ENCODE data around the gene CAP2.
"Not testable (repeated sequence)": the region's sequence is repeated elsewhere in the genome, so short reads cannot be mapped to it uniquely, and the experiment has no call there.

The CAP2 gene

DNA sequence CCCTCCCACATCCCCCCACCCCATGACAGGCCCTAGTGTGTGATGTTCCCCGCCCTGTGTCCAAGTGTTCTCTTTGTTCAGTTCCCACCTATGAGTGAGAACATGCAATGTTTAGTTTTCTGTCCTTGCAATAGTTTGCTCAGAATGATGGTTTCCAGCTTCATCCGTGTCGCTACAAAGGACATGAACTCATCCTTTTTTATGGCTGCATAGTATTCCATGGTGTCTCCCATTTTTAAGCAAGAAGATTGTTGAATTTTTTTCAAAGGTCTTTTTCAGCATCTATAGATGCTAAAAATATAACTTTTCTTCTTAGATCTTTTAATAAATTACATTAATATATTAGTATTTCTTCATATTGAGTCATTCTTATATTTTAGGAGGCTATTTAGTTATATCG, 47.4 kb downstream of the CAP2 start:
- not testable (repeated sequence) for DNase-seq (ENCODE audit: low read depth)

DNA sequence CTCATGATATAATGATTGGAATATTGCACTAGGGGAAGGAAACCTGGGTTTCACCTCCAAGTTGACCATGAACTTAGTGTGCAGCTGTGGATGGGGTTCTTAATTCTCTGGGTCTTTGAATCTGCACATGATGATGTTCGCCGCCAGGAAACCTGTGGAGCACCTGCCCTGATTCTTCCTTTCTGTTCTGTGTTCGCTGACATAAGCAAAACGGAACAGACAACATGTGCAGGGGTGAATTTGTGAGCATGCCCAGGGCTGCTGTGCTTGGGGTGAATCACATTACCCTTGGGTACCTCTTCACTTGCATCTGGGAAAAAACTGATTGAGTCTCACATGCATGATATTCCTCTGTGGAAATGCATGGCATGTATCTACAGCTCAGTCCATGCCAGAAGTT, 48.8 kb downstream of the CAP2 start:
- no peak for DNase-seq (ENCODE audit: low read depth)

DNA sequence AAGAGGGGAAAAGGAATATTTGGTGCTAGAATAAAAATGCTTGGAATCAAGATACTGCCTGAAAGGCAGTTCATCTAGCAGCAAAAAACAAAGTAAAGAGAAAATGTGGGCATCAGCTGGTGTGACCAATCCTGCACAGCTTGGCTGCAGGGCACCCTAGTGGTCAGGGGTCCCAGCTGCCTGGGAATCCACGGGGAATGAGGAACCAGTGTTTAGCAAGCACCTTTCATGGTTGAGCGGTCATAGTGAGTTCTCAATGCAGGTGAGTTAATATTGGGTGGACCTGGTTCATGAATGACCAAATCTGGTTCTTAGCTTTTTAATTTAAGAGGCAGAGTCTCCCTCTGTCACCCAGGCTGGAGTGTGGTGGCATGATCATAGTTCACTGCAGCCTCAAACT, 53.3 kb downstream of the CAP2 start:
- no peak for DNase-seq (ENCODE audit: low read depth)

DNA sequence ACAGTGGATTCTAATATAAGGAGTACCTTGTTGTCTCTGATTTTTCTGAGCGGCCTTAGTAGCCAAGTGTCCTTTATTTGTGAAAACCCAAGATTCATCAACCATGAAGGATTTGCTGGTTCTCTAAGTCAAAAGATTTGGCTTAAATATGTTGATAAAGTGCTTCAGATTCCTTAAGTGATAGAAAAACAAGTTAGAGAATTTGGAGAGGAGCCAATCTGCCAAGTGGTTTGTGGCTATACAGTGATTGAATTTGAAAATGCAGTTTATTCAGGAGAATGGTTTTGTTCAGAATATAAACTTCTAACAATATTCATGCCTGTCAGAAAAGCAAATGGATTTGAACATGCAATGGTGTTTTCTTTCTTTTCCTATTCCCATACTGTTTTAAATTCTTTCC, 54.8 kb downstream of the CAP2 start:
- DNase-seq (ENCODE audit: low read depth), result no peak

DNA sequence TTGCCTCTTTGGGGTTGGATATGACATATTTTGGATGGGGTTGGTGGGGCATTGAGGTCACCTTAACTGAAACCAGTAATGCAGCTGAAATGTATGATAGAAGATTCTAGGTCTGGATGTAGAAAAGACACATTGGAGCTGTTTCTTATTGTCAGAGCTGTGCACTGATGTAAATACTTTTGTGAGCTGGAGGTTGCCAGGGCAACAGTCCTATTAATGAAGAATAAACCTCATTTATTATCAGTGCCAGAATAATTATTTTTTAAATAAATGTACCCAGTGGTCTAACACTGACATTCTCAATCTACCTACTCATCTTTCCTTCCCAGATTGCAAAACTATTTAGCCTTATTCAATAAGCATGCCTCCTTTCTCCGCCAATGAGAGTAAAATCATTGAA, 57.0 kb downstream of the CAP2 start:
- no peak for DNase-seq (ENCODE audit: low read depth)

DNA sequence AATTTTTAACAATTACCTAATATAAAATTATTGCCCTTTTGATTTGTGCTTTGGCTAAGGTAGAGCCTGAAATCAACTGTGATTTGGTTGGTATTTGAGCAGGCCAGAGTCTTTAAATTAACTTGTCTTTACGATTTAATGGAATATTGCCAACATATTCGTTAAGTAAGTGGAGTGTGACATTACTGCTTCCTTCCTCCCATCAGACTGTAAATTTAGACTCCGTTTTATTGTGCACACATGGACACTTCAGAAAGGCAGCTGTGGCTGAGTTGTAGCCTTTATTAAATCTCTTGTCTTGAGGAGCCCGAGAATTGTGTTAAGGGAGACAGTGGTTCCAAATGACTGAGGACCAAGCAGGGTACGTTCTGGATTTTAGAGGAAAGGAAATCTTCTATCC, 57.4 kb downstream of the CAP2 start:
- no peak for DNase-seq (ENCODE audit: low read depth)

DNA sequence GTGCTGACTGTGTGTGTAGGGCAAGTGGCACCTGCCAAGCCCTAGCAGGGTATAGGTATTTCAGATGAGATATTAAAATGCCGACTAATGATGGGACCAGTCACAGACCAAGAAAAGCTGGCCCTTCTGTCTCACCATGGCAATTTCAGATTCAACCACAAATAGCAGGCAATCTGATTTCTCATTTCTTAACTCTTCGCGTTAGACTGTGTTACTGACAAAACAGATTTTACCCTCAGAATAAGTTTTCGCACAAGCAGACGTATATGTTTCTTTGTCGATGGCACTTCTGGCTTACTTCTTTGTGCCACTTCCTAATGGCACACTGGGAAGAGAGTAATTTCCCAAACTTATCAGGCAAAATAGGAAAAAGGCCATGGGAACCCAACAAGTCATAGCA, 58.7 kb downstream of the CAP2 start:
- DNase-seq (ENCODE audit: low read depth), result no peak

DNA sequence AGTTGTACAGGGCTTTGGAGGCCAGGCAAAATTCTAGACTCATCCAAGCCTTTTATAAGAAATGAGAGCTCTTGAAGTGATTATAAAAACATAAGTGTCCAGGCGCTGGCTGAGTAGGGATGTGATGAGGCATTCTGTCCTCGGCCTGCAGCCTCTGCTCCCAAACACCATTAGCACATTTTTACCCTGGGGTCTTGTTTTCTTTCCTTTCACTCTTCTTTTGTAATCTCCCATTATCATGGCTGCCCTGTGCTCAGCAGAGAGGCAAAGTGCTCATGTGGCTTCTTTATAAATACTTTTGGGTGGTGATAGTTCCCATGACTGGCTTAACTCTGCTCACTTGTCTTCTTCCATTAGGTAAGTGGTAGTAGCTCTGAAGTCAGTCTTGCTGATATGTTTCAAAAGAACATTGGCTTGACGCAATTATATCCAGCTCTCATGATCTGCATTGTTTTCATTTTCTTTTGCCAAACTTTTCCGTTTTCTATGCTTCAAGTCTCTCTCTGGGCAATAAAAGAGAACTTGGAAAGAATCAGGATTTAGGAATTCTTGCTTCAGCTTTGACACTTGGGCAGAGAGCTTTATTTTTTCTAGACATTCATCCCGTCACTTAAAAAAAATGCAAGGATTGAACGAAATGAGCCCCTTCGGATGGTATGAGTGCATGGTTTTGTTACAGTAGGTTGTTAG, 61.1 kb downstream of the CAP2 start:
- DNase-seq (ENCODE audit: low read depth), result peak; percentile 92

DNA sequence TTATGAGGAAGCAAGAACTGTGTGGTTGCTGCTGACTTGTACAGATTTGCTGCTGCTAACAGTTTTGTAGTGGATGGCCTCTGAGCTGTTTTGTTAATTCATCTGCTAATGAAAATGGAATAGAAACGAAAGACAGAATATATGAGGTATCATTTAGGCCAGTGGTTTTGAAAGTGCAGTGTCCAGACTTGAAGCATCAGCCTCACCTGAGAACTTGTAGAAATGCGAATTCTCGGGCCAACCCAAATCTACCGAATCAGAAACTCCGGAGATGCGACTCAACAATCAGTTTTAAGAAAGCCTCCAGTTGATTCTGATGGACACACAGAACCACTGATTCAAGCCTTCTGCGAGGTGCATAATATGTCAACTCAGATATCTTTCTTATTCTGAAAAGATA, 62.5 kb downstream of the CAP2 start:
- no peak for DNase-seq (ENCODE audit: low read depth)

DNA sequence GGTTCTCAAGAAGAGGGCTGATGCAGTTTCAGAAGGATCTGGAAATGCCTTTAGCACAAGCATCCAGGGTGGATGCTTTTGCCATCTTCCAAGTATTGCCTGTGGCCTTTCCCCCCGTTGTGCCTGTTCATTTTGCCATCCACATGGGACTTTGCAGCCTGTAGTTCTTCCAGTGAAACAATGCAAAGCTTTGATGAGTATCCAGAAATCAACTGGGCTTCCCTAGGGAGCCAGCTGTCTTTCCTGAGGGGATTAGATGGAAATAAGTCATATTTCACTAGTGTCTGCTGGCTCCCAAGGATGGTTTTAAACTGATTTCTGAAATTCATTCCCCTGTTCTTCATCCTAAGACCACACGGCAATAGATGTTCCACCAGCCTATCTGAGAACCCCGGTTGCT, 63.3 kb downstream of the CAP2 start:
- DNase-seq (ENCODE audit: low read depth), result no peak

DNA sequence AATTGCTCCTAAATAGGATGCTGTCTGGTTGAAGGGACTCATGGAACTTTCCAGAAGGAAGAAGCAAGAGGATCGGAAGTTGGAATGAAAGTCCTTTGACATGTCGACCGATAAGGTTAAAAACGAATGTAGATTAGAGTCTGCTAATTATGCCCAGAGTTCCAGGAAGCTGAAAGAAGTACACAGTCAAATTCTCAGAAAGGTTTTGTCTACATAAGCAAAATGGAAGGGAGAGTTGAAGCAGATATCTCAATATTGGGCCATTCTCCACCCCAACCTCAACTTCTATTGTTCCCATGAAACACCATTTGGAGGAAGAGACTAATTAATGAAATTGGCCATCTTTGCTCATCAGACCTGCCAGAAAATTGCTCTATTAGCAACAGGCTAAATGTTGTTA, 64.0 kb downstream of the CAP2 start:
- no peak for DNase-seq (ENCODE audit: low read depth)

DNA sequence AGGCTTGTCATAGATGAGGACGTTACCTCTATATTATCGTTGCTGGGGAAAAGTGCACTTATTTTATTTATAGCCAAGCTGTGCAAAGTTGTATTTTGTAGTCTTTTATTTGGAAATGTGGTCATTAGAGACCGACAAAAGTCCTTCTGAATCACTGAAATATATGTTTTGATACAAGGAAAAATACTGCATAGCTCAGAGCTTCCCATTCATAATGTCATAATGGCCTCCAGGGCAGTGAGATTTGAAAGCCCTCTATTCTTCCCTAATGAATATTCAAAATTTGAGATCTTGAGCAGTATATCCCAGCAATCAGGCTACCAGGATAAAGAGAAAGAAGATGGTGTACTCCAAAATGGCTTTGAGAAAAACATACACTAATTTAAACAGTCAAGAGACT, 64.6 kb downstream of the CAP2 start:
- DNase-seq (ENCODE audit: low read depth), result no peak

DNA sequence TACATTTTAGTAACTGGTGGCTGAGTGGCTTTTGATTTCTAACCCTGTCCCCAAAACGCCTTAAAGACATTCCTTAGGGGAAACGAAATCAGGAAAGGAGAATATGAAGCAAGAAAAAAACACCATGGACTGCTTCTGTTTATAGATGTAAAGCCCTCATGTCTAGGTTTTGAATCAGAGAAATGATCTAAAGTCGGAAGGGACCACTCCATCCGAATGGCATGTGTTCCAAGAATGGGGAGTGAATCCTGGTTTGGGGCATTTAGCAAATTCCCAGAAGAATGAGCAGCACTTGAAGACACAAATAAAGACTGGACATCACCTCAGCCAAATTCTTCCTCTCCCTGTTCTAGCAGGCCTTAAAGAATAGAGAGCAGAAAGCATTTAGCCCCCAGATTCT, 65.6 kb downstream of the CAP2 start:
- no peak for DNase-seq (ENCODE audit: low read depth)

DNA sequence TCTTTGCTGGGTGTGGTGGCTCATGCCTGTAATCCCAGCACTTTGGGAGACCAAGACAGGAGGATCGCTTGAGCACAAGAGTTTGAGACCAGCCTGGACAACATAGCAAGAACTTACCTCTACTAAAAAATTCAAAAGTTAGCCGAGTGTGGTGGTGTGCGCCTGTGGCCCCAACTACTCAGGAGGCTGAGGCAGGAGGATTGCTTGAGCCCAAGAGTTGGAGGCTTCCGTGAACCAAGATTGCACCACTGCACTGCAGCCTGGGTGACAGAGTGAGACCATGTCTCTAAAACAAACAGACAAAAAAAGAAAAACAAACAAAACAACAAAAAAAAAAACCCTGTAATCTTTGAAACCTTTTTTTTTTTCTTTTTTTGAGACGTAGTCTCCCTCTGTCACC, 67.5 kb downstream of the CAP2 start:
- no peak for DNase-seq (ENCODE audit: low read depth)

DNA sequence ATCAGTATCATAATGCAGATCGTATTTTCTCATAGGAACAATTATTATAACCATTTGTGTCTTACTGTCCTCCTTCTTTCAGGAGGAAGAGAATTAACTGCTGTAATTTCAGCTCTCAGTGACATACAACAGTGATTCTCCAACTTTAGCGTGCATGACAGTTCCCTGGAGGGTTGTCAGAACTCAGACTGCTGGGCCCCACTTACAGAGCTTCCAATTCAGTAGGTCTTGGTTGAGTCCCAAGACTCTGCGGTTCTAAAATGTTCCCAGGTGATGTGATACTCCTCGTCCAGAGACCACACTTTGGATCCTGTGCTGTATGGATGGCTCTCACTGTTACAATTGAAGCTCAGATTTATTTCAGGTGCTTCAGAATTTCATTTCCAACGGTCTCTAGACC, 72.8 kb downstream of the CAP2 start:
- no peak for DNase-seq (ENCODE audit: low read depth)

DNA sequence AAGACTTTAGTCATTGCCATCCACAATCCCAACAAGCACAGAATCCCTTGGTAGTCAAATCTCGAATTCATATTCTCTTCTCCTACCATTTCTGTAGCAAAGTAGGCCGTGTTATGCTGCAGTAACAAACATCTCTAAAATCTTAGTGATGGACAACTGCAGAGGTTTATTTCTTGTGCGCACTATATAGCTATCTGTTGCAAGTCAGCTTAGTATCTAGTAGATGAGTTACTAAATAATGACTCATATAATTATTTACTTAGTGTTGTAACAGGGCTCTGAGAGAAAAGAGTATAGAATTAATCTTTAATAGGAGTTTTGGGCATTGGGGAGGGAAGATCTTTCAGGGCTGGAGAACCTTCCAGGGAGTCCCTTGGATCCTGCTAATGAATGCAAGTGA, 73.3 kb downstream of the CAP2 start:
- DNase-seq (ENCODE audit: low read depth), result no peak

DNA sequence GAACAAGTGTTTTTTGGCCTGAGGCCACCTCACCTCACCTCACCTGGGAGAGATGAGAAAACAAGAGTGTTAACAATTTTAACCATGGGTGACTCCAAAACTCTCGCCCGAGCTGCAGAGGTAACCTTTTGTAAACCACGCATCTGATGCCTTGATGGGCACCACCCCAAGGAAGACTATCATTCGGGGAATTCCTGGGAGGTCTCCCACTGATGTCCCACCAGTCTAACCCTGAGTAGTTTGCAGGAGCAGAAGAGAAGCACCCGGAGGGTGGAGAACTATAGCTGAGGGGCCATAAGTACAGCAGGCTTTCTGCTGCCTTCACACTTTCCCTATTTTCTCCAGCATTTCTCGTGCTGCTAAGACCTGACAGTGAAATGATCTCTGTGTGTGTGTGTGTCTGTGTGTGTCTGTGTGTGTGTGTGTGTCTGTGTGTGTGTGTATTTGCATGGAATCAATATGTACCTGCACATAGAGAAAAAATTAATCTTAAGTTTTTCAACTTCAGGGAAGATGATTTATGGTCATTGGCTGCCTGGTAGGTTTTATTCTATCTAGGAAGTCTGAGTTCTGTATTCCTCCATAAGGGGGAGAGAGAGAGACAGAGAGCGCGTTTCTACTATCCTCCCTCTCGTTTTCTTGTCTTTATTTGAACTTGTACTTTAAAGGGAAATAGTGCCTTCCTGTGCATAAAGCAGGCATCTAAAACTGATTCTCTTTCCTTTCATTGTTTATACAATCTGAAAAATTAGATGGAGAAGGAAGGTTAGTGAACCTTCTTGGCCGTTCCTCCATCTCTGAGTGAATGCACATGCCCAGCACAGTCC, 75.8 kb downstream of the CAP2 start:
- no peak for DNase-seq (ENCODE audit: low read depth)

DNA sequence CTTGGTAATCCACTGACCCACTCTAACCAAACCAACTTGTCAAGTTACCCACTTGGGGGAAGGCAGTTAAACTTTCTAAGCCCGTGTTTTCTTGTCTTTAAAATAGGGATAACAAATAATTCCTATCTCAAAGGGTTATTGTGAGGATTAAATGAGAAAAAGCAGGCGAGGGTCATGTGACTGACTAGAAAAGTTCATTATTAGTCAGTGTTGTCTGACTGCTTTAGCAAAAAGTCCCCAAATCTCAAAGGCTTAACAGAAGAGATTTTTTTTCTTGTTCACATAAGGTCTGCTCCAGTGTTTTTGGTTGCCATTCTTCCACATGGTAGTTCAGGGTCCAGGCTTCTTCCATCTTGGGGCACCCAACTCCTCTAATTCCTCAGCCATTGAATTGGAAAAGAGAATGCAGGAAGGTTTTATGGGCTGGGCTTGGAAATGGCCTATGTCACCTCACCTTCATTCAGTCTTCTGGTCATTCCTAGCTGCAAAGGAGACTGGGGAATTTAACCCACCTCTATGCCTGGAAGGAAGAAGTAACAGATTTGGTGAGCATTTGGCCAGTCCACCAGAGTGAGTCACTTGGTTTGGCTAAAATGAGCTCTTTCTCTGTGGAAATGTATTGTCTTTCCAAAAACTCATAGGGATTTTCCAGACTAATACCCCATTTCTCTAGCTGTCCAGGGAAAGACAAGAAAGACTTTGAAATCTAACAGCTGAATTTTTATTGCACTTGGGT, 77.0 kb downstream of the CAP2 start:
- no peak for DNase-seq (ENCODE audit: low read depth)

DNA sequence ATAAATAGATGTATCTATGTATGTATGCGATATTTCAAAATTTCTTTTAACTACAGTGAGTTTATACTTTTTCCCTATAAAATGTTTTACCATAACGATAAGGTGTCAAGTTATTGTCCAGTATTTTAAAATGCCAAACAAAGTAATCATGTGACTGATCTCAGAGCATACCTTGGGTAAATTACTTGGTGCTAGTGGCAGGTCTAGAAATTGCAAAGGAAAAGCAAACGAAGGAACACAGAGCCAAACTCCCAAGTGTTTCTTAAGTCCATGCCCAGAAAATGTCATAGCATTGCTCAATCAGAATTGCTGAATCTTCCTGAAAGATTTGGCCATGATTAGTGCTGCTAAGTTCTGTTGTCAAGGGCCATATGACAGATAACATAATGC, 77.5 kb downstream of the CAP2 start:
- DNase-seq (ENCODE audit: low read depth), result peak; percentile 83

DNA sequence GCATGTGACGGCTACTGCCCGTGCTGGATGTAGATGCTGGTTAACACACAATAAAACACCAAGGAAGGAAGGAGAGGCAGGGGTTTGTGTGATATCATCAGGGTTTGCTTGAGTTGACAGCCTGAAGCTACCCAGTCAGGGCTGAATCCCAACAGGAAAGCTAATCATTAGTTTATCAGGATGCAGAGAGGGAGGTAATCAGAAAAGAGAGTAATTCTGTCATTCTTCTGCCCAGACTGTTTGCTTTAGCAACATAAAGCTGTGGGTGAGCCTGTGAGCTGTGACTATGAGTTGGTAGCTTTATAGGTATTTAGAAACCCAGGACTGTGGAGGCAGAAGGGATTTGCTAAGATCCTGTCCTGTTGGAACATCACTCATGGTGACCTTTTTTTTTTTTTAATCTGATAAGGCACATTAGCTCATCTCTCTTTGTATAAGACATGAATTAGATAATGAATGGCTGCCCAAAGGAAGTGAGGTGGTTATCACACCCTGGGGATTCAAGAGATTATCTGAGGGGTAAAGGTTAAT, 79.3 kb downstream of the CAP2 start:
- DNase-seq (ENCODE audit: low read depth), result no peak

DNA sequence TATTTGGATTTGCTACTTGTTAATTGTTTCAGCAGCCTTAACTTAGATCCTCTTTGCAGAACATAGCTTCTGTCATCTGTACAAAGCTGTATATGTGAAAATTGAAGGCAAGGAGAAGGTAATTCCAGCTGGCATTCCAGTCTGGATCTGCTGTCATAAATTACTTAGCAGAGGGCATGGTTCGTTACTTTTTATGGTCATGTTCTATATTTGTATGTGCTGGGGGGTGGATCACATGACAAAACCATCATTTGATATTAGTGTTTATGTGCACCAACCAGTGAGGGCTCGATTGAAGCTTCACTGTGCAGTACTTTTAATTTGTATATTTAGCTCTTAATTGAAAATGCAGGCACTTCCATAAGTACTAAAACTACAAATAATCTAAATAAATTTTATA, 80.2 kb downstream of the CAP2 start:
- DNase-seq (ENCODE audit: low read depth), result no peak

DNA sequence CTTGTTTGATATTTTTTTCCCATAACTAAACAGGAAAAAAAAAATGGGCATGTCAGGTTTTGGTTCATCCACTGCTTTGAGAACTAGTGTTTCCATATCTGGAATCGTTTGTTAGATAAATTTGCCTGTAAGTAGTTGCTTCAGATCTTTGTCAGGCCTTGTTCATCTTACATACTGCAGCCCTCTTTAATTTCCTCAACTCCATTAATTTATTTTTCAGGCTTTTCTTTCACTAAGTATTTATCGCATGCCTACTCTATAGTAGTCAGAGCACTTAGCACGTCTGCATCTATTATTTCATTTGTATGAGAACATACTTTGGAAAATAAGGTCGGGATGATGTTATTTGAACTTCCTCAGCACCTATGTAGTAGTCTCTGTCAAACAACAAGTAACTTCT, 80.9 kb downstream of the CAP2 start:
- no peak for DNase-seq (ENCODE audit: low read depth)
